GM12872 (cell line): ENCODE measurements around the gene CDX1.

ENCODE experiments used
- TF ChIP-seq, protein P1 (sequence below): IDR thresholded peaks from 3 replicates; pipeline ENCODE4 v1.5.1; 2011; ENCODE audit warnings: low read depth, mild to moderate bottlenecking, low read length, moderate library complexity; ENCODE audit not compliant: insufficient read depth

CDX1 gene

DNA sequence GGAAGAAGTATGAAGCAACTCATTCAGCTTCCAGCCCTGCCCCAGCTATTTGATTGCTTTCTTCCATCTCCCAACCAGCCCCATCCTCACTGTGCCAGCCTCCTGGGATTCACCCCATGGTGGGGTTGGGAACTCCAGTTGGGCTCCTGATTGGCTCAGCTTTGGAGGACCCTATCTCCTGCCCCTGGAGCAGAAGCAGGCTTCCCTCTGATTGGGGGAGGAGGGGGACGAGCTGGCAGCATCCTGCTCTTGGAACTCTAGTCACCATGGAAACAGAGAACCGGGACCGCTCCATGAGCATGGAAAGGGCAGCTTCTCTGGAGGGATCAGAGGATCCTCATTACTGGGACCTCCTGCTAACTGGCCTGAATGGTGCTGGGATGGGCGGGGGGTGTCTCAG, 25.9 kb downstream of the CDX1 start:
- TF ChIP-seq, protein P1, sequence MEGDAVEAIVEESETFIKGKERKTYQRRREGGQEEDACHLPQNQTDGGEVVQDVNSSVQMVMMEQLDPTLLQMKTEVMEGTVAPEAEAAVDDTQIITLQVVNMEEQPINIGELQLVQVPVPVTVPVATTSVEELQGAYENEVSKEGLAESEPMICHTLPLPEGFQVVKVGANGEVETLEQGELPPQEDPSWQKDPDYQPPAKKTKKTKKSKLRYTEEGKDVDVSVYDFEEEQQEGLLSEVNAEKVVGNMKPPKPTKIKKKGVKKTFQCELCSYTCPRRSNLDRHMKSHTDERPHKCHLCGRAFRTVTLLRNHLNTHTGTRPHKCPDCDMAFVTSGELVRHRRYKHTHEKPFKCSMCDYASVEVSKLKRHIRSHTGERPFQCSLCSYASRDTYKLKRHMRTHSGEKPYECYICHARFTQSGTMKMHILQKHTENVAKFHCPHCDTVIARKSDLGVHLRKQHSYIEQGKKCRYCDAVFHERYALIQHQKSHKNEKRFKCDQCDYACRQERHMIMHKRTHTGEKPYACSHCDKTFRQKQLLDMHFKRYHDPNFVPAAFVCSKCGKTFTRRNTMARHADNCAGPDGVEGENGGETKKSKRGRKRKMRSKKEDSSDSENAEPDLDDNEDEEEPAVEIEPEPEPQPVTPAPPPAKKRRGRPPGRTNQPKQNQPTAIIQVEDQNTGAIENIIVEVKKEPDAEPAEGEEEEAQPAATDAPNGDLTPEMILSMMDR: no peak

DNA sequence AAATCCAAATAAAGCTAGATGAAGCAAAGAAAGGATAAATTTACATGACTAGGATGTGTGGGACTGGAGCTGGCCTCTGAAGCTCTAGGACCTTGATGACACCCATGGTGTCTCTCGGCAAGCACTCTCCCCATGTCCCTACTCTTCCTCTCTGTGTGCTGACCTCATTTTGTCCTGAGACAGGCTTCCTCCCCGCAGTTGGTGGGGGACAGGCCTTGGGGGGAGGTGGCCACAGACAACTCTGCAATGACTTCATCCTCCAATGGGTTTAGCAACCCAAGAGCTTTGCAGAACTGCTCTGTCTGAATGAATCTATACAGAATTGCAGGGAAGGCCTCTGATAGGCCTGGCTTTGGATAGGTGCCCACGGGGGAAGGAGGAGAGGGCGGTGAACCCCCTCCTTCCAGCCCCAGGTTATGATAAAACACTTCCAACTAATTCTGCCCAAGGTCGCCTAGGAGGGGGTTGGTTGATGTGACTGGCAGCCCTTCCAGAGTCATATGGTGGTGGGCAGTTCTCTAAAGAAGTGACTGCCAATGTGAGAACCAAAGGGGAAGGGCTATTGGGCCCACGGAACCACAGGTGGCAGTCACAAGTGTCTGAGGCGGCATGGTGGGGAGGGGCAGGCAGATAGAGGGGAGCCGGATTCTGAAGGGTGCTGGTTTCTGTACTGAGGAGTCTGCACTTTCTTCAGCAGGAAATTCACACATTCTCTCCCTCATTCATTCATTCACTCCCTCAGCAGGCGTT, 29.3 kb downstream of the CDX1 start:
- TF ChIP-seq, protein P1: no peak

DNA sequence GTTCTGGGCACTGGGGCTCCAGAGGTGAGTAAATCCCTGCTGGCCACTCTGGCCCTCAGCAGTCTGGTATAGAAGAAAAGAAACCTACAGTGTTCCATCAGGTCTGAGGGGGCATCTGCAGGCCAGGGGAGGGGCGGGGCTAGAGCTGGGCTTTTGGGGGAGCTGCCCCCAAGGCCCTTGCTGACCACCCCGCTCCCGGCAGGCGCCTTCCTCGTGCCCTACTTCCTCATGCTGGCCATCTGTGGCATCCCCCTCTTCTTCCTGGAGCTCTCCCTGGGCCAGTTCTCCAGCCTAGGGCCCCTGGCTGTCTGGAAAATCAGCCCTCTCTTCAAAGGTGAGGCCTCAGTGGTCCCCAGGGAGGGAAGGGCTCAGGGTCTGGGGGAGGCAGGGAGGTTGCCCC, 29.9 kb downstream of the CDX1 start:
- TF ChIP-seq, protein P1: no peak

DNA sequence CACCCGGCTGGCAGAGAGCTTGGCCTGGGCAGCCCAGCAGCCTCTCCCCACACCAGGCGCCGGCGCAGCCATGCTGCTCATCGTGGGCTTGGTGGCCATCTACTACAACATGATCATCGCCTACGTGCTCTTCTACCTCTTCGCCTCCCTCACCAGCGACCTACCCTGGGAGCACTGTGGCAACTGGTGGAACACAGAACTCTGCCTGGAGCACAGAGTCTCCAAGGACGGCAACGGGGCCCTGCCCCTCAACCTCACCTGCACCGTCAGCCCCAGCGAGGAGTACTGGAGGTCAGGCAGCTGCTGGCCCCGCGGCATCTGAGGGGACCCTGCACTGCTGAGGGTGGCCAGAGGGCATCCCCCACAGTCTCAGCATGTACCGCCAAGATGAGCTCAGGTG, 30.4 kb downstream of the CDX1 start:
- TF ChIP-seq, protein P1: no peak

DNA sequence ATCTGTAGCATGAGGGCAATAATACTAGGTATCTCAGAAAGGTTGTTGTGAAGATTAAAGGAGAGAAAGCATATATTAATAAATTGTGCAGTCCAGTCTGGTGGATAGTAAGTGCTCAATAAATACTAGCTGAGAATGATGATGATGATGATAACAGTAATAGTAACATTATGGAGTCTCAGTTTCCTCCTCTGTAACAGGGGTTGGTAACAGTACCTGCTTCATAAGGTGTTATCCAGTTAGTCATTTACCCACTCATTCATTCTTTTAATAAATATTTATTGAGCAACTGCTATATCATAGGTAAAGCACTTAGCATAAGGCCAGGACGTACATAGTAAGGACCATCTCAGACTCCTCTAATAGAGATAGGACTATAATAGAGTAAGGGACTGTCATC, 30.9 kb downstream of the CDX1 start:
- TF ChIP-seq, protein P1: no peak

DNA sequence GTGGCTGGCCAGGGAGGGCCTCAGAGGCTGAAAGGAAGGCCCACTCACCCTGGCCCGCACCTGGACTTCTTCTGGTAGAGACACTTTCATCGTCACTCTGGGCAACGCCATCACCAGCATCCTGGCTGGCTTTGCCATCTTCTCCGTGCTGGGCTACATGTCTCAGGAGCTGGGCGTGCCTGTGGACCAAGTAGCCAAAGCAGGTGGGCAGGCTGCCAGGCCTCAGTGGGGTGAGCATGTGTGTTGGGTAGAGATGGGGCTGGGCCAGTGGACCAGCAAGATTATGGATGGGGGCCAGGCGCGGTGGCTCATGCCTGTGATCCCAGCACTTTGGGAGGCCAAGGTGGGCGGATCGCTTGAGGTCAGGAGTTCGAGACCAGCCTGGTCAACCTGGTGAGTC, 35.9 kb downstream of the CDX1 start:
- TF ChIP-seq, protein P1: no peak

DNA sequence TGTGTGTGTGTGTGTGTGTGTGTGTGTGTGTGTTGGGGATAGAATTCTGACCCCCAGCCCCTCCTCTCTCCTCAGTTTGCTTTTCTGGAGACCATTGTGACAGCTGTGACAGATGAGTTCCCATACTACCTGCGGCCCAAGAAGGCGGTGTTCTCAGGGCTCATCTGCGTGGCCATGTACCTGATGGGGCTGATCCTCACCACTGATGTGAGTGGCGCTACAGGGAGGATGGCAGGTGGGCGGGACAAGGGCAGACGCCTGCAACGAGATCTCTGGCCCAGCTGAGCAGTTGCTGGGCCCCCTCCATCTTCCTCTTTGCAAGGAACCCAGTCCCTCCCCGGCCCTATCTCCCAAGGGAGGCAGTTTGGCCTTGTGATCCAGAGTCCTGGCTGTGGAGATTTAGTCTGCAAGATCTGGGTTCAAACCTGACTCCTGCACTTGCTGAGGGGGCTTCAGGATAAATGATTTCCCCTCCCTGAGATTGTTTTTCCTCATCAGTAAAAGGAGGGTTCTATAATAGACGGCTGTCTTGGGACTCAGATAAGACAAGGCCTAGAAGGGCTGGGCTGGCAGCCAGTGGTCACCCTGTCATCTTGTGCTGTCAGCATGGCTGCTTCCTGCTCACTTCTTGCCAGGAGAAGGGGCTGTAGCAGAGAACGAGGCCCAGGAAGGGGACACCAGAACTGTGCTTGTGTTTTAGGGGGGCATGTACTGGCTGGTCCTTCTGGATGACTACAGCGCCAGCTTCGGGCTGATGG, 37.4 kb downstream of the CDX1 start:
- TF ChIP-seq, protein P1: no peak
